Endodermal cell (in vitro differentiated cells): Measurements from ENCODE around the gene ALDH1L1. TPM values are rescaled to one million over a fixed set of nuclear protein-coding genes. Genes with fewer than 3 reads are reported as not detected.

Experiments used
- DNase-seq: peaks from one replicate; pipeline ENCODE4 v3.0.0-alpha.2; 2017
- H3K27ac ChIP-seq: 2 replicates; pipeline ENCODE4 v1.5.1; 2013; ENCODE audit warnings: mild to moderate bottlenecking, low read depth, low read length, moderate library complexity
- H3K27me3 ChIP-seq: 2 replicates; pipeline ENCODE4 v1.6.1; 2013; ENCODE audit warnings: mild to moderate bottlenecking, low read length, moderate library complexity; ENCODE audit not compliant: insufficient read depth, control insufficient read depth, poor library complexity, severe bottlenecking
- H3K36me3 ChIP-seq: 2 replicates; pipeline ENCODE4 v1.7.0; 2013; ENCODE audit warnings: mild to moderate bottlenecking, low read length, moderate library complexity; ENCODE audit not compliant: control insufficient read depth, insufficient read depth
- H3K4me1 ChIP-seq: one replicate; pipeline ENCODE4 v1.7.0; 2013; ENCODE audit warnings: low read length; ENCODE audit not compliant: control insufficient read depth, insufficient read depth
- H3K4me3 ChIP-seq: 2 replicates; pipeline ENCODE4 v1.5.1; 2013; ENCODE audit warnings: mild to moderate bottlenecking, low read length, moderate library complexity
- H3K9ac ChIP-seq: 2 replicates; pipeline ENCODE4 v1.6.1; 2013; ENCODE audit warnings: mild to moderate bottlenecking, low read length, moderate library complexity; ENCODE audit not compliant: poor library complexity, severe bottlenecking; ENCODE audit errors: extremely low read depth
- H3K9me3 ChIP-seq: 2 replicates; pipeline ENCODE4 v1.6.1; 2013; ENCODE audit warnings: mild to moderate bottlenecking, low read length, moderate library complexity; ENCODE audit not compliant: control insufficient read depth
- H3K27ac Mint-ChIP-seq: 2 replicates; pipeline ENCODE4 v1.8.0; 2020; ENCODE audit warnings: mixed read lengths
- H3K27me3 Mint-ChIP-seq: 2 replicates; pipeline ENCODE4 v1.8.0; 2021; ENCODE audit warnings: mild to moderate bottlenecking, mixed read lengths; ENCODE audit not compliant: insufficient read depth
- H3K36me3 Mint-ChIP-seq: 2 replicates; pipeline ENCODE4 v1.8.0; 2020; ENCODE audit warnings: low read depth, mixed read lengths
- H3K4me1 Mint-ChIP-seq: 2 replicates; pipeline ENCODE4 v1.8.0; 2020; ENCODE audit warnings: mixed read lengths
- H3K4me3 Mint-ChIP-seq: 2 replicates; pipeline ENCODE4 v1.8.0; 2020; ENCODE audit warnings: mild to moderate bottlenecking, moderate library complexity, mixed read lengths
- H3K9me3 Mint-ChIP-seq: 2 replicates; pipeline ENCODE4 v1.8.0; 2020; ENCODE audit warnings: mild to moderate bottlenecking, mixed read lengths
- CTCF ChIP-seq: fragments of 200-600 bp; sonication (generic); conservative IDR thresholded peaks from 2 replicates; pipeline ENCODE4 v1.5.0; 2021; ENCODE audit warnings: antibody characterized with exemption, mild to moderate bottlenecking
- WGBS, 2 experiments: methylation state at CpG; one replicate each; pipeline versions ENCODE4 v1.1.5 to v1.1.7; 2013; ENCODE audit warnings: missing lambda C conversion rate in 2 of 2, mixed read lengths in 1 of 2; ENCODE audit not compliant: insufficient coverage in 1 of 2, insufficient read length in 1 of 2; 5-methylcytosine and 5-hydroxymethylcytosine counted together
- total RNA-seq, 2 donors: library from RNA; stranded (reverse); fragmentation: NEBNext Ultra II Directional in 1 of 2; extraction: Animal tissue kit (Norgen Biotek cat#: 25700) in 1 of 2; gene quantifications; 2 replicates in 1 of 2; 3 replicates in 1 of 2; pipeline ENCODE4 v1.2.1, GENCODE V29; 2021

ALDH1L1 gene
- total RNA-seq, 2 donors from 2014 or later = 1.0 to 1.6 TPM

DNA sequence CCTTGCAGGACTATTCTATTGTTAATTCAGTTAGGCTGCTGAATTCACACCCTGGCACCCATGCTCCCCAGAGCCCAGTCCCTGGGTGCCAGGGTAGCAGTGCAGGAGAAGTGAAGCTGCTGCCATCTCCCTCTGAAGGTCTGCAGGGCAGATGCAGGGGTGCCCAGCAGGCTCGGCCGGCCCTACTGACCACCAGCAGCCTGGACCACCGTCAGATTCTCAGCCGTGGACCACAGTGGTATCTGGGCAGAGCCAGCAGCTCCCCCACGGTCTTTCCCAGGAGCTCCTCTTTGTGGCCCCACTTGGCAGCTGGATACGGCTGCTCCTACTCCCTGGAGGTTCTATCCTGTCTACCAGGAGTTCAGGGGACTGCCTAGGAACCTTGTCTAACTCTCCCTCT, 46.8 kb downstream of the ALDH1L1 start:
- Histone ChIP-seq H3K4me3 (no peak overlapping the region), H3K36me3 (no peaks in the 10 kb centered on the region), H3K27me3 (no peaks in the 10 kb centered on the region), H3K4me1 (no peaks in the 10 kb centered on the region), H3K9ac (no peak overlapping the region), H3K9me3 (no peaks in the 10 kb centered on the region), H3K27ac (no peak overlapping the region)
- Mint-ChIP-seq H3K27me3 (peaks cover 18% of the 10 kb centered on the region), H3K27ac (no peak overlapping the region), H3K4me1 (no peaks in the 10 kb centered on the region), H3K9me3 (no peaks in the 10 kb centered on the region), H3K36me3 (no peaks in the 10 kb centered on the region), H3K4me3 (no peak overlapping the region)
- TF ChIP-seq CTCF = no peak
- no peak for DNase-seq
- WGBS, 2 experiments = 82 to 83% methylated on average over 6 of the region's 6 CpGs

DNA sequence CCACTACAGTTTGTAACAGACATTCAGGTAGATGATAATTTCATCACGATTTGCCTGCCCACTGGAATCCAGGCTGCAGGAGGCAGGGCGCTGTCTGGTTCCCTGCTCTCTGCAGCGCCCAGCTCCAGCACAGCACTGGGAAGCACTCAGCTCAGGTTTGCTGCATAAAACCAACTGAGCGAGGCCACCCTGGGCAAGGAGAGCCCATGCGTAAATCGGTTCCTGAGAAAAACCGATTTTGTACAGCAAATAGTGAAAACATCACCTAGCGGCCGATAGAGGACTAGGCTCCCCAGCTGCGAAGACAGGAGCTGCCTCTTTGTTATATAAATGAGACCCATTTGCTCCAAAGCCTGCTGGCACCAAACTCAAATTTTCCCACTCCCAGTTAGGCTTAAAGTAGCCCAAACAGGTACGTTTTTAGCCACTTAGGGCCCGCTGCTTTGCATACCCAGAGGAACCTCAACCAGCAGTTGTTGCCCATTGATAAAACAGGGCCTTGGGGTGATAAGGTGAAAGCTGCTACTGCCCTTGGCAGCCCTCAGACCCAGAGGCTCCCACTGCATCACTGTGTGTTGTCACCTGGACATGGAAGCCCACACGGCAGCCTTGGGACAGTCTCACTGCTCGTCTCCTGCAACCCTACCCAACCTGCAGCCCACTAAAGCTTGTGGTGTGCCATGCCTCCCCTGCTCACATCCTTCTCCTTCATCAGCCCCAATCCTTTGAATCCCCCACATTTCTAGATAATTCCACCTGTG, 47.5 kb downstream of the ALDH1L1 start:
- Histone ChIP-seq H3K9me3 (no peaks in the 10 kb centered on the region), H3K4me3 (no peak overlapping the region), H3K36me3 (no peaks in the 10 kb centered on the region), H3K4me1 (no peaks in the 10 kb centered on the region), H3K9ac (no peak overlapping the region), H3K27me3 (no peaks in the 10 kb centered on the region), H3K27ac (no peak overlapping the region)
- peak; percentile 77 for DNase-seq
- Mint-ChIP-seq H3K4me1 (no peaks in the 10 kb centered on the region), H3K4me3 (no peak overlapping the region), H3K36me3 (no peaks in the 10 kb centered on the region), H3K9me3 (no peaks in the 10 kb centered on the region), H3K27ac (no peak overlapping the region), H3K27me3 (peaks cover 18% of the 10 kb centered on the region)
- whole genome bisulfite sequencing, 2 experiments = 42 to 48% methylated on average over 9 to 14 of the region's 14 CpGs
- peak; percentile 75 for TF ChIP-seq CTCF

DNA sequence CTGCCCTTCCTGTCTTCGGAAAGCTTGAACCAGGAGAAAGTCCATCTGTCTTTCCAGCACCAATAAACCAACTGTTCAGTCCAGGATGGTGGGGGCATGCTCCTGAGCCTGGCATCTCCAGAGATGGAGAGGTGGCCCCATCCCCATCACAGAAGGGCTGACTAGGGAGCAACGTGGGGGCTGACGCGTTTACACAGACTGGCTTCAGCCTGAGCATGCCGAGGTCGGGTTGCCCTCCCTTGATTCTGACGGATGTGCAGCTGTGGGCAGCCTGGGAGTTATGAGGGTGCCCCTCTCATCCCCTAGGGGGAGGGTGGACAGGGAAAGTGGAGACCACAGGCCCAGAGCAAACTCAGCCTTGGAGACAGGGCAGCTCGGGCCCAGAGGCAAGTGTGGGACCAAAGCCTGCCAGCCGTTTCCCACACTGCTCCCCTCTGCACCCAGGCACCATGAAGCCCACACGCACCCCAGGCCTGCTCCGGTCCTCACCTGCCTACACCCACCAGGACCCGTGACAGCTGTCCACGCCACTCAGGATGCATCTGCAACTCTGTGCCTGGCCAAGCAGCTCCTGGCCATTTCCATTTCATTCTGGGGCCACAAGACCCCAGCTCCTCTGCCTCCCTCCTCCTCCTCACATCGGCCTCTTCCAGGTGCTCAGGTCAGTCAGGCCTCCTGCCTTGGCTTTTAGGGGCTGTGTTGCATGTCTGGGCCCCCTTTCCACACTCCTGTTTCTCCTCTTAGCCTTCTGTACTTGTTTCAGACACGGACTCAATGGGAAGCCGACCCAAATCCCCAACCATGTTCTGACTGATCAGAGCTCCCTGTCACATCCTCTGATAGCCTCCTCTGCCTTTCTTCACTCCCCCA, 48.3 kb downstream of the ALDH1L1 start:
- peak; percentile 35 for DNase-seq
- 91% methylated on average over 8 to 16 of the region's 16 CpGs for WGBS, 2 experiments
- H3K27me3 Mint-ChIP-seq = peaks cover 18% of the 10 kb centered on the region
- no peaks in the 10 kb centered on the region for H3K36me3 Mint-ChIP-seq
- no peaks in the 10 kb centered on the region for H3K9me3 ChIP-seq
- no peak for TF ChIP-seq CTCF
- H3K27ac Mint-ChIP-seq = no peak overlapping the region
- no peaks in the 10 kb centered on the region for H3K9me3 Mint-ChIP-seq
- no peaks in the 10 kb centered on the region for H3K4me1 Mint-ChIP-seq
- H3K36me3 ChIP-seq = no peaks in the 10 kb centered on the region
- H3K27me3 ChIP-seq = no peaks in the 10 kb centered on the region
- H3K4me3 ChIP-seq = no peak overlapping the region
- H3K4me3 Mint-ChIP-seq = no peak overlapping the region
- H3K27ac ChIP-seq = no peak overlapping the region
- H3K9ac ChIP-seq = no peak overlapping the region
- no peaks in the 10 kb centered on the region for H3K4me1 ChIP-seq
